CD14-positive monocyte (primary cell): Measurements from ENCODE around the gene DCLK1. TPM values are rescaled to one million over a fixed set of nuclear protein-coding genes. Genes with fewer than 3 reads are reported as not detected.

Experiments
- DNase-seq, 3 donors: peaks; one replicate each; pipeline ENCODE4 v3.0.0-alpha.2; 2011 to 2022
- H2AFZ ChIP-seq: 2 replicates; pipeline ENCODE4 v1.6.0; 2012; ENCODE audit warnings: mild to moderate bottlenecking, low read depth, low read length, inconsistent platforms; ENCODE audit not compliant: insufficient read depth, poor library complexity, severe bottlenecking
- H3K27ac ChIP-seq, 2 donors: 1 replicate in 1 of 2; 2 replicates in 1 of 2; pipeline ENCODE4 v1.5.1; 2012 to 2013; ENCODE audit warnings: low read length in 2 of 2, control low read depth in 1 of 2, inconsistent platforms in 1 of 2, low read depth in 1 of 2, mild to moderate bottlenecking in 1 of 2
- H3K27me3 ChIP-seq, 2 donors: one replicate each; pipeline versions ENCODE4 v1.6.0 to v1.6.1; 2011 to 2013; ENCODE audit warnings: low read length in 2 of 2; ENCODE audit not compliant: control insufficient read depth in 2 of 2, insufficient read depth in 2 of 2
- H3K36me3 ChIP-seq, 2 donors: replicated peaks in 1 of 2; 1 replicate in 1 of 2; 2 replicates in 1 of 2; pipeline versions ENCODE4 v1.5.1 to v1.6.1; 2012 to 2013; ENCODE audit warnings: low read length in 2 of 2, control low read depth in 1 of 2, inconsistent platforms in 1 of 2, mild to moderate bottlenecking in 1 of 2; ENCODE audit not compliant: insufficient read depth in 2 of 2, control insufficient read depth in 1 of 2
- H3K4me1 ChIP-seq, 2 donors: 1 replicate in 1 of 2; 2 replicates in 1 of 2; pipeline versions ENCODE4 v1.5.1 to v1.6.1; 2012 to 2013; ENCODE audit warnings: low read length in 2 of 2, control low read depth in 1 of 2, inconsistent platforms in 1 of 2, mild to moderate bottlenecking in 1 of 2, moderate library complexity in 1 of 2; ENCODE audit not compliant: insufficient read depth in 2 of 2, control insufficient read depth in 1 of 2
- H3K4me2 ChIP-seq: replicated peaks from 2 replicates; pipeline ENCODE3; 2012; ENCODE audit warnings: low read length, moderate library complexity, mild to moderate bottlenecking; ENCODE audit not compliant: poor library complexity, severe bottlenecking; ENCODE audit errors: extremely low read depth
- H3K4me3 ChIP-seq, 3 experiments: fragments of 200-600 bp in 1 of 3; sonication (generic) in 1 of 3; replicated peaks in 1 of 3; 1 replicate in 2 of 3; 2 replicates in 1 of 3; pipeline ENCODE4 v1.5.1; 2011 to 2013; ENCODE audit warnings: low read length in 3 of 3, mild to moderate bottlenecking in 3 of 3, control low read depth in 2 of 3, low read depth in 2 of 3, inconsistent platforms in 1 of 3, moderate library complexity in 1 of 3
- H3K79me2 ChIP-seq: 2 replicates; pipeline ENCODE4 v1.6.0; 2012; ENCODE audit warnings: mild to moderate bottlenecking, control low read depth, inconsistent platforms, low read length, moderate library complexity; ENCODE audit not compliant: insufficient read depth
- H3K9ac ChIP-seq: 2 replicates; pipeline ENCODE4 v1.6.0; 2017; ENCODE audit warnings: low read length, mild to moderate bottlenecking; ENCODE audit not compliant: insufficient read depth, poor library complexity, severe bottlenecking
- H3K9me3 ChIP-seq, 2 donors: replicated peaks in 1 of 2; 1 replicate in 1 of 2; 2 replicates in 1 of 2; pipeline versions ENCODE4 v1.5.1 to v1.6.1; 2012 to 2013; ENCODE audit warnings: low read length in 2 of 2, control low read depth in 1 of 2; ENCODE audit not compliant: control insufficient read depth in 1 of 2, insufficient read depth in 1 of 2
- H4K20me1 ChIP-seq: 2 replicates; pipeline ENCODE4 v1.6.0; 2012; ENCODE audit warnings: mild to moderate bottlenecking, low read length, control low read depth, moderate library complexity; ENCODE audit not compliant: insufficient read depth
- H3K27ac Mint-ChIP-seq, 7 donors: one replicate each; pipeline ENCODE4 v1.8.0; 2020; ENCODE audit warnings: mild to moderate bottlenecking in 7 of 7, mixed read lengths in 7 of 7, moderate library complexity in 6 of 7, inconsistent platforms in 2 of 7
- H3K27me3 Mint-ChIP-seq, 3 donors: one replicate each; pipeline ENCODE4 v1.8.0; 2021 to 2022; ENCODE audit warnings: low read depth in 3 of 3, mild to moderate bottlenecking in 3 of 3, mixed read lengths in 3 of 3, moderate library complexity in 3 of 3, inconsistent platforms in 1 of 3
- H3K36me3 Mint-ChIP-seq, 2 donors: one replicate each; pipeline ENCODE4 v1.8.0; 2020; ENCODE audit warnings: mixed read lengths in 2 of 2, inconsistent platforms in 1 of 2, mild to moderate bottlenecking in 1 of 2
- H3K4me1 Mint-ChIP-seq: one replicate; pipeline ENCODE4 v1.8.0; 2020; ENCODE audit warnings: mild to moderate bottlenecking, mixed read lengths
- H3K4me3 Mint-ChIP-seq, 2 donors: one replicate each; pipeline ENCODE4 v1.8.0; 2020; ENCODE audit warnings: mild to moderate bottlenecking in 2 of 2, mixed read lengths in 2 of 2, moderate library complexity in 1 of 2
- H3K9me3 Mint-ChIP-seq, 7 donors: one replicate each; pipeline ENCODE4 v1.8.0; 2020 to 2022; ENCODE audit warnings: mixed read lengths in 7 of 7, mild to moderate bottlenecking in 6 of 7, moderate library complexity in 6 of 7, inconsistent platforms in 2 of 7
- WGBS: methylation state at CpG from one replicate; pipeline ENCODE4 v1.1.5; 2013; ENCODE audit warnings: missing lambda C conversion rate; ENCODE audit not compliant: insufficient coverage; 5-methylcytosine and 5-hydroxymethylcytosine counted together
- intact Hi-C, 2 donors: fragments of 100-400 bp; cut with micrococcal nuclease; formaldehyde crosslinking; loops; one replicate each; pipeline versions ENCODE4 v1.15.0 to v1.15.1; 2023
- polyA plus RNA-seq, 3 donors: library from polyadenylated mRNA; depleted of rRNA in 1 of 3; unstranded in 2 of 3; stranded (reverse) in 1 of 3; fragments of 300-500 nt in 2 of 3; fragments of >200 nt in 1 of 3; fragmentation: Illumina TruSeq in 2 of 3; gene quantifications; 1 replicate in 2 of 3; 2 replicates in 1 of 3; pipeline ENCODE4 v1.2.3, GENCODE V29; 2012 to 2021
- TF ChIP-seq, protein P1 (sequence below): fragments of 200-600 bp; IDR thresholded peaks from one replicate; pipeline ENCODE4 v1.8.0; 2022; ENCODE audit warnings: antibody characterized with exemption, mild to moderate bottlenecking

DCLK1 gene
- polyA plus RNA-seq, 3 donors, result not detected

DNA sequence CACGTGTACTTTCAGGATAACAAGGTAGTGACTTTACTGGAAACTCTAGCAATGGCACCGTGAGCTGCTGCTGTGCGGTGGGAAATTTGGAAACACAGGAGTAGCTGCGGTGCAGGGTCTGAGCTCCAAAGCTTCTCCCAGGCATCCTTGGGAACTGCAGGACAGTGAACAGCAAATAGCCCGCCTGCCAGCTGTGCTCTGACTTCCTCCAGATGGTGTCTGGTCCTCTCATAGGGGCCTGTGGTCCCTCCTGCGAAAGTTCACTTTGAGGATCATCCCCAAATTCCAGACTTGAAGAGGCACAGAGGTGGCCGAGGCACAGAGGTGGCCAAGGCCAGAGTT is 367.4 kb downstream of the DCLK1 start:
- Histone ChIP-seq H3K4me2 (no peak overlapping the region), H4K20me1 (no peaks in the 10 kb centered on the region), H3K9me3 (peaks cover 8 to 25% of the 10 kb centered on the region in 2 donors), H3K4me1 (no peaks in the 10 kb centered on the region), H3K4me3 (no peak overlapping the region), H3K27me3 (no peaks in the 10 kb centered on the region), H3K9ac (no peak overlapping the region), H3K36me3 (no peaks in the 10 kb centered on the region), H2AFZ (no peak overlapping the region), H3K79me2 (no peaks in the 10 kb centered on the region), H3K27ac (no peak overlapping the region)
- no peak for DNase-seq
- WGBS, result 98% methylated on average over 7 of the region's 7 CpGs
- Mint-ChIP-seq H3K36me3 (no peaks in the 10 kb centered on the region), H3K4me3 (no peak overlapping the region), H3K9me3 (peaks cover 0 to 8% (median 2%) of the 10 kb centered on the region in 7 donors), H3K27me3 (peaks cover 0 to 2% (median 0%) of the 10 kb centered on the region in 3 donors), H3K4me1 (no peaks in the 10 kb centered on the region), H3K27ac (no peak overlapping the region)
- TF ChIP-seq, protein P1, sequence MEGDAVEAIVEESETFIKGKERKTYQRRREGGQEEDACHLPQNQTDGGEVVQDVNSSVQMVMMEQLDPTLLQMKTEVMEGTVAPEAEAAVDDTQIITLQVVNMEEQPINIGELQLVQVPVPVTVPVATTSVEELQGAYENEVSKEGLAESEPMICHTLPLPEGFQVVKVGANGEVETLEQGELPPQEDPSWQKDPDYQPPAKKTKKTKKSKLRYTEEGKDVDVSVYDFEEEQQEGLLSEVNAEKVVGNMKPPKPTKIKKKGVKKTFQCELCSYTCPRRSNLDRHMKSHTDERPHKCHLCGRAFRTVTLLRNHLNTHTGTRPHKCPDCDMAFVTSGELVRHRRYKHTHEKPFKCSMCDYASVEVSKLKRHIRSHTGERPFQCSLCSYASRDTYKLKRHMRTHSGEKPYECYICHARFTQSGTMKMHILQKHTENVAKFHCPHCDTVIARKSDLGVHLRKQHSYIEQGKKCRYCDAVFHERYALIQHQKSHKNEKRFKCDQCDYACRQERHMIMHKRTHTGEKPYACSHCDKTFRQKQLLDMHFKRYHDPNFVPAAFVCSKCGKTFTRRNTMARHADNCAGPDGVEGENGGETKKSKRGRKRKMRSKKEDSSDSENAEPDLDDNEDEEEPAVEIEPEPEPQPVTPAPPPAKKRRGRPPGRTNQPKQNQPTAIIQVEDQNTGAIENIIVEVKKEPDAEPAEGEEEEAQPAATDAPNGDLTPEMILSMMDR, result no peak
- intact Hi-C loops, result no loop called here

DNA sequence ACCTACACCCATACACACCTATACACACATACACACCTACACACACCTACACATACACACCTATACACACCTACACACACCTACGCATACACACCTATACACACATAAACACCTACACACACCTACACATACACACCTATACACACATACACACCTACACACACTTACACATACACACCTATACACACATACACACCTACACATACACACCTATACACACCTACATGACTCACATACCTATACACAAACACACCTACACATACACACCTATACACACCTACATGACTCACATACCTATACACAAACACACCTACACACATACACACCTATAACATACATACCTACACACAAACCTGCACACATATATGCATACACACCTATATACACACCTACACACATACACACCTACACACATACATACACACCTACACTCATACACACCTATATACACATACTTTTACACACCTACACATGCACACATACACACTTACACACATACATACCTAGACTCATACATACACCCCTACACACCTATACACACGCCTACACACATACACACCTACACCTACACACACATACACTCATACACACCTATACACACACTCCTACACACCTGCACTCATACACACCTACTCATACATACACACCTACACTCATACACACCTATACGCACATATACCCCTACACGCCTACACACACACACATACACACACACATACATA is 368.0 kb downstream of the DCLK1 start:
- Mint-ChIP-seq H3K27ac (no peak overlapping the region), H3K4me1 (no peaks in the 10 kb centered on the region), H3K36me3 (no peaks in the 10 kb centered on the region), H3K27me3 (no peaks in the 10 kb centered on the region), H3K4me3 (no peak overlapping the region), H3K9me3 (peaks cover 0 to 9% (median 2%) of the 10 kb centered on the region in 7 donors)
- no peak overlapping the region for H3K4me3 ChIP-seq
- no peak overlapping the region for H3K4me2 ChIP-seq
- no peaks in the 10 kb centered on the region for H4K20me1 ChIP-seq
- H3K4me1 ChIP-seq, result no peaks in the 10 kb centered on the region
- DNase-seq, result no peak
- no peak overlapping the region for H3K9ac ChIP-seq
- H3K79me2 ChIP-seq, result no peaks in the 10 kb centered on the region
- H3K36me3 ChIP-seq, result no peaks in the 10 kb centered on the region
- no peaks in the 10 kb centered on the region for H3K27me3 ChIP-seq
- intact Hi-C loops, result no loop called here
- H3K27ac ChIP-seq, result no peak overlapping the region
- TF ChIP-seq, protein P1, result no peak
- peaks cover 8 to 25% of the 10 kb centered on the region in 2 donors for H3K9me3 ChIP-seq
- 70% methylated on average over 4 of the region's 4 CpGs for WGBS
- H2AFZ ChIP-seq, result no peak overlapping the region
